HL-60 (cell line): ENCODE data around the gene NCKIPSD.

Source experiments
- DNase-seq, 2 experiments: peaks; one replicate each; pipeline ENCODE4 v3.0.0-alpha.2; 2010 to 2020; ENCODE audit warnings: low read depth in 1 of 2, low spot score in 1 of 2
- H3K27ac ChIP-seq: fragments of 250-450 bp; sonication (Bioruptor Pico); replicated peaks from 2 replicates; pipeline ENCODE4 v1.5.1; 2020; ENCODE audit warnings: mild to moderate bottlenecking, moderate library complexity
- H3K27me3 ChIP-seq: fragments of 250-450 bp; sonication (Bioruptor Pico); 2 replicates; pipeline ENCODE4 v1.5.1; 2021; ENCODE audit warnings: mild to moderate bottlenecking, moderate library complexity; ENCODE audit not compliant: insufficient read depth, poor library complexity, severe bottlenecking
- H3K4me3 ChIP-seq: replicated peaks from 2 replicates; pipeline ENCODE4 v1.5.1; 2011; ENCODE audit warnings: mild to moderate bottlenecking, control low read depth, low read length; ENCODE audit not compliant: insufficient read depth
- CTCF ChIP-seq: IDR thresholded peaks from one replicate; pipeline ENCODE4 v1.5.1; 2011; ENCODE audit warnings: low read length, control low read depth, inconsistent platforms; ENCODE audit not compliant: insufficient read depth
- GABPA ChIP-seq: IDR thresholded peaks from 2 replicates; pipeline ENCODE4 v1.6.1; 2012; ENCODE audit warnings: low read depth
- POLR2AphosphoS5 ChIP-seq: IDR thresholded peaks from 2 replicates; pipeline ENCODE4 v1.6.1; 2012; ENCODE audit warnings: low read depth
- REST ChIP-seq: IDR thresholded peaks from 2 replicates; pipeline ENCODE4 v1.6.1; 2012; ENCODE audit warnings: low read depth; ENCODE audit not compliant: insufficient replicate concordance
- SPI1 ChIP-seq: IDR thresholded peaks from 2 replicates; pipeline ENCODE4 v1.6.1; 2012; ENCODE audit warnings: low read depth, mild to moderate bottlenecking, borderline replicate concordance

The NCKIPSD gene

GRCh38 chr3:48681541-48681880 is 4.2 kb downstream of the NCKIPSD start:
- Histone ChIP-seq H3K4me3 (no peak overlapping the region), H3K27me3 (no peaks in the 10 kb centered on the region), H3K27ac (no peak overlapping the region)
- DNase-seq: no peak
- TF ChIP-seq GABPA (no peak), POLR2AphosphoS5 (no peak), CTCF (no peak), REST (no peak), SPI1 (no peak)

GRCh38 chr3:48680811-48681540 is 4.7 kb downstream of the NCKIPSD start:
- Histone ChIP-seq H3K4me3 (no peak overlapping the region), H3K27me3 (no peaks in the 10 kb centered on the region), H3K27ac (no peak overlapping the region)
- no peak for DNase-seq
- TF ChIP-seq GABPA (no peak), POLR2AphosphoS5 (no peak), SPI1 (no peak), REST (no peak), CTCF (no peak)

- no peak overlapping the region for H3K27ac ChIP-seq
Measured at GRCh38 chr3:48679411-48680391, 6.0 kb downstream of the NCKIPSD start.

More at GRCh38 chr3:48679411-48680391, 6.0 kb downstream of the NCKIPSD start:
- no peaks in the 10 kb centered on the region for H3K27me3 ChIP-seq
- no peak overlapping the region for H3K4me3 ChIP-seq
- TF ChIP-seq REST (no peak), POLR2AphosphoS5 (no peak), SPI1 (peak; percentile 79), CTCF (no peak)
- DNase-seq: no peak
